ENCODE data around the gene FBLN1.
"Not testable (repeated sequence)": the region's sequence is repeated elsewhere in the genome, so short reads cannot be mapped to it uniquely, and the experiment has no call there.

The FBLN1 gene

GRCh38 chr22:45549762-45550378 is 47.2 kb downstream of the FBLN1 start:
- DNase-seq, result no peak

GRCh38 chr22:45550416-45550815 is 47.7 kb downstream of the FBLN1 start:
- DNase-seq, result no peak

GRCh38 chr22:45550891-45551290 is 48.2 kb downstream of the FBLN1 start:
- no peak for DNase-seq

- DNase-seq, result no peak
Observed at GRCh38 chr22:45551310-45552016, 48.8 kb downstream of the FBLN1 start.

- DNase-seq, result no peak
Observed at GRCh38 chr22:45552017-45552411, 49.3 kb downstream of the FBLN1 start.

GRCh38 chr22:45552580-45553350 is 50.1 kb downstream of the FBLN1 start:
- no peak for DNase-seq

GRCh38 chr22:45553351-45554039 is 50.8 kb downstream of the FBLN1 start:
- peak; percentile 69 for DNase-seq

- DNase-seq, result peak; percentile 69
Observed at GRCh38 chr22:45554040-45554406, 51.3 kb downstream of the FBLN1 start.

- no peak for DNase-seq
Observed at GRCh38 chr22:45554861-45555260, 52.2 kb downstream of the FBLN1 start.

GRCh38 chr22:45557926-45558325 is 55.2 kb downstream of the FBLN1 start:
- not testable (repeated sequence) for DNase-seq

- DNase-seq, result not testable (repeated sequence)
Observed at GRCh38 chr22:45560092-45560491, 57.4 kb downstream of the FBLN1 start.

- not testable (repeated sequence) for DNase-seq
Observed at GRCh38 chr22:45560761-45561160, 58.1 kb downstream of the FBLN1 start.

GRCh38 chr22:45562102-45562501 is 59.4 kb downstream of the FBLN1 start:
- DNase-seq, result no peak

GRCh38 chr22:45562537-45563361 is 60.1 kb downstream of the FBLN1 start:
- DNase-seq, result no peak

GRCh38 chr22:45563362-45564040 is 60.8 kb downstream of the FBLN1 start:
- no peak for DNase-seq

GRCh38 chr22:45564349-45565030 is 61.8 kb downstream of the FBLN1 start:
- no peak for DNase-seq

GRCh38 chr22:45565171-45565570 is 62.5 kb downstream of the FBLN1 start:
- DNase-seq, result no peak

GRCh38 chr22:45565973-45566372 is 63.3 kb downstream of the FBLN1 start:
- no peak for DNase-seq

- DNase-seq, result no peak
Observed at GRCh38 chr22:45568213-45568612, 65.5 kb downstream of the FBLN1 start.

- DNase-seq, result no peak
Observed at GRCh38 chr22:45571089-45571488, 68.4 kb downstream of the FBLN1 start.

- no peak for DNase-seq
Observed at GRCh38 chr22:45572444-45572843, 69.8 kb downstream of the FBLN1 start.

All from SHP77 treated with DMSO at 0.1 percent for 48 hours (cell line).